K562 (cell line): ENCODE data around the gene RGPD8. TPM values are rescaled to one million over a fixed set of nuclear protein-coding genes. Genes with fewer than 3 reads are reported as not detected.
A peak's percentile ranks its signal among the peaks of the same experiment; 100 is the strongest.

Experiments
- ADNP ChIP-seq: fragments of 200-800 bp; sonication (Bioruptor generic); IDR thresholded peaks from 2 replicates; pipeline ENCODE4 v1.6.1; 2016; ENCODE audit warnings: missing genetic modification characterization, missing compliant biosample characterization
- CREM ChIP-seq: IDR thresholded peaks from 2 replicates; pipeline ENCODE4 v1.6.1; 2014; ENCODE audit warnings: antibody characterized with exemption, low read depth
- CTBP1 ChIP-seq: fragments of 450-650 bp; IDR thresholded peaks from 2 replicates; pipeline ENCODE4 v1.6.1; 2016; ENCODE audit warnings: borderline replicate concordance
- DIDO1 ChIP-seq: fragments of 450-650 bp; IDR thresholded peaks from 2 replicates; pipeline ENCODE4 v1.6.1; 2016; ENCODE audit warnings: low read depth, missing biosample characterization, missing genetic modification characterization
- EP400 ChIP-seq: fragments of 450-650 bp; IDR thresholded peaks from 2 replicates; pipeline ENCODE4 v1.6.1; 2017; ENCODE audit warnings: antibody characterized with exemption, mild to moderate bottlenecking, moderate library complexity
- HDAC2 ChIP-seq: fragments of 450-650 bp; IDR thresholded peaks from 2 replicates; pipeline ENCODE4 v1.6.1; 2016; ENCODE audit warnings: mild to moderate bottlenecking
- MEIS2 ChIP-seq: fragments of 450-650 bp; IDR thresholded peaks from 2 replicates; pipeline ENCODE4 v1.6.1; 2014; ENCODE audit warnings: mild to moderate bottlenecking; ENCODE audit not compliant: partially characterized antibody
- POLR2A ChIP-seq: fragments of 450-650 bp; conservative IDR thresholded peaks from 2 replicates; pipeline ENCODE4 v1.6.1; 2016
- POLR2AphosphoS5 ChIP-seq: IDR thresholded peaks from 2 replicates; pipeline ENCODE4 v1.6.1; 2011; ENCODE audit warnings: mild to moderate bottlenecking, low read depth, low read length, moderate library complexity; ENCODE audit not compliant: control insufficient read depth, insufficient read depth
- STAT6 ChIP-seq: sonication (generic); formaldehyde crosslinking; IDR thresholded peaks from 2 replicates; pipeline ENCODE4 v1.8.1; 2023; ENCODE audit warnings: mild to moderate bottlenecking, missing genetic modification reagents
- ZNF24 ChIP-seq: fragments of 450-650 bp; IDR thresholded peaks from 2 replicates; pipeline ENCODE4 v1.6.1; 2016
- ZNF511 ChIP-seq: sonication (generic); formaldehyde crosslinking; IDR thresholded peaks from 2 replicates; pipeline ENCODE4 v1.8.0; 2022; ENCODE audit warnings: mild to moderate bottlenecking, missing genetic modification reagents
- polyA plus RNA-seq, 8 experiments: library from polyadenylated mRNA; depleted of rRNA in 4 of 8; stranded (reverse) in 5 of 8; unstranded in 3 of 8; fragments of >200 nt; fragmentation: Nextera tagmentation in 2 of 8; fragmentation: Illumina TruSeq in 1 of 8; extraction: Ambion mirVana in 2 of 8; extraction: Trizol in 1 of 8; gene quantifications; 2 replicates each; pipeline versions ENCODE4 v1.2.1 to v1.2.3, GENCODE V29; 2011 to 2014; ENCODE audit warnings: inconsistent platforms in 1 of 8, missing spikeins in 1 of 8
- total RNA-seq, 7 experiments: library from RNA; depleted of rRNA in 6 of 7; stranded (reverse); fragments of >200 nt in 6 of 7; fragmentation: Illumina TruSeq in 2 of 7; extraction: Trizol in 2 of 7; gene quantifications; 2 replicates each; pipeline versions ENCODE4 v1.2.1 to v1.2.3, GENCODE V29; 2011 to 2021; ENCODE audit warnings: low replicate concordance in 1 of 7
- TF ChIP-seq, protein P1 (sequence below): fragments of 250-450 bp; sonication (Bioruptor Pico); IDR thresholded peaks from 2 replicates; pipeline ENCODE4 v1.5.0; 2021; ENCODE audit warnings: mild to moderate bottlenecking, moderate library complexity
- TF ChIP-seq, protein P2 (sequence below): fragments of 450-650 bp; IDR thresholded peaks from 2 replicates; pipeline ENCODE4 v1.7.0; 2016; ENCODE audit warnings: borderline replicate concordance
- TF ChIP-seq, protein P3 (sequence below), 2 experiments: fragments of 450-650 bp in 1 of 2; sonication (generic) in 1 of 2; formaldehyde crosslinking in 1 of 2; IDR thresholded peaks in 1 of 2; conservative IDR thresholded peaks in 1 of 2; 2 replicates each; pipeline versions ENCODE4 v1.6.1 to v1.8.1; 2016 to 2023; ENCODE audit warnings: mild to moderate bottlenecking in 2 of 2, moderate library complexity in 2 of 2, inconsistent platforms in 1 of 2, missing genetic modification reagents in 1 of 2
- TF ChIP-seq, protein P4 (sequence below), 2 experiments: IDR thresholded peaks; 2 replicates each; pipeline ENCODE4 v1.6.1; 2012; ENCODE audit warnings: improper control_type of control experiment in 2 of 2, low read depth in 2 of 2, low read length in 2 of 2, borderline replicate concordance in 1 of 2

RGPD8 gene
- total and polyA plus RNA-seq, 9 of the 15 experiments (the other 6 are each of a cell fraction or from before 2014, with no cell fraction given): 0.03 to 0.47 (median 0.12) TPM; not detected in 1

DNA sequence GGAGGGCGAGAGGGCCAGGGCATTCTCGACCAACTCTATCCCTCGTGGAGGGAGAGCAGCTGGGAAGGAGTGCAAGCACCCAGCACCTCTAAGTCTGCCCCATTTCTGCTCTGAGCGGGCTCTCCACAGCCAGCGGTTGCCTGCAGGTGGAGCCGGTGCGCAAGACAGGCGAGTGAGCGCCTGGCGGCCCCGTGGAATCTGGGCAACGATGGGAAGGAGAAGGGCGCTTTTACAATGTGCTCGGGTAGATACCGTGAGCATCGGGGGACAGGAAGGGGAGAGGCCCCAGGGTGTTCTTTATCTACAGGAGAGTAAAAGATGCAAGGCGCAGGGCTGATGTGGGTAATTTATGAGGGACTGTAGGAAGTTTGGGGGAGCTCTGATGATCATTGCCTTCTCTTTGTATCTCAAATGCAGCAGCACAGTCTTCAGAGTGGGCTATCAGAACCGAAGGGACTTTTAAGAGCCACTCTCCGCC lies 47.6 kb upstream of the RGPD8 start (continued):
- TF ChIP-seq, protein P1, sequence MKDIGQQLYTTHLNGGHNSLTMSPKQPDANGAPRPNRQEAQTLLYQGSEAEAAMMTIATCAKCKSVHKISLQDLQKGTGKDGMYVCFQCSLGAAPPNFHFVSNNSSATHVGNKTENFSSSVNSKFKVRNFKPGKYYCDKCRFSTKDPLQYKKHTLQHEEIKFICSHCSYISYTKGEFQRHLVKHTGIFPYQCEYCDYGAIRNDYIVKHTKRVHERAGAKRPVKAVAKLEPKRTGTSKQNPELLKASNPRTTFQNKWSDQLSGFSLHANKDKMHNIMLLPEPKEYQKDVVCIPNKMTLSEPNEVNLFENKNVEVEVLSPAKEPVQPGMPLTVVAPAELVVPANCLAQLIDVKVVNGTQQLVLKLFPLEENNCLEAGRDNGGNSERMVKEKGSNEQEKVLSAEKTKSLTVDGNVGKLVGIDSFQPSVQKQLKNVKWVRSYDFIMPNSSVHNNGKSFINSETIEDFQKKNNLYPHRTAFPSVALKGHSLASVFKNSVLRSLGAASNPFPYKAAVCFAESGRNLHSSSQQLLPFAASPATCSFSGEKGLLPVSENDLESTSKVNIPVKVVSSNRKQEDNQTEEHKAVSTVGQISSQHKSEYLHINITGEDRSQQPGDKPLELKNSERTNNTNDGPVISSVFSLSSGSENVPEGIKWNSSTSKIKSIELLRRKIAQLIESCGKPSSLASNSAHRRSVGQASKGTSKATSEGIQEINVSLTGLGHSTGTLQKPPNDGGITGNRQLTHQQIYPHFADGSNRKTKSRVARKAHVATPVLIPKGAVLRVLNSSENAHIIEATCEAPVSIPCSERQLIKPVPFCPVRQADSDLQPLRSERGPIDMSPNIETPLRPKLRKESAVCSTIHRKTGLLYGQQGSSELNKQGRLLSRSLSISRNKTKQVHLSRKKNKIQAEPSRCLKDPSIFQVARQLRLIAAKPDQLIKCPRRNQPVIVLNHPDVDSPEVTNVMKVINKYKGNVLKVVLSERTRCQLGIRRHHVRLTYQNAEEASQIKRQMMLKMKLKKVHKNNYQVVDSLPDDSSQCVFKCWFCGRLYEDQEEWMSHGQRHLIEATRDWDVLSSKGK: no peak
- TF ChIP-seq CREM (peak; percentile 45; the same call in 1 of the 2 replicates), EP400 (peak; percentile 56), HDAC2 (0 out of 2 replicates have a peak, but pooled peaks have one; percentile 64), ZNF24 (no peak), POLR2A (peak; percentile 66), ADNP (no peak), CTBP1 (peak; percentile 89), DIDO1 (tag) (no peak), STAT6 (CRISPR knock-in tag) (no peak), ZNF511 (CRISPR knock-in tag) (no peak; the same call in 1 of the 2 replicates), POLR2AphosphoS5 (peak; percentile 62), MEIS2 (peak; percentile 60)
- TF ChIP-seq, protein P2, sequence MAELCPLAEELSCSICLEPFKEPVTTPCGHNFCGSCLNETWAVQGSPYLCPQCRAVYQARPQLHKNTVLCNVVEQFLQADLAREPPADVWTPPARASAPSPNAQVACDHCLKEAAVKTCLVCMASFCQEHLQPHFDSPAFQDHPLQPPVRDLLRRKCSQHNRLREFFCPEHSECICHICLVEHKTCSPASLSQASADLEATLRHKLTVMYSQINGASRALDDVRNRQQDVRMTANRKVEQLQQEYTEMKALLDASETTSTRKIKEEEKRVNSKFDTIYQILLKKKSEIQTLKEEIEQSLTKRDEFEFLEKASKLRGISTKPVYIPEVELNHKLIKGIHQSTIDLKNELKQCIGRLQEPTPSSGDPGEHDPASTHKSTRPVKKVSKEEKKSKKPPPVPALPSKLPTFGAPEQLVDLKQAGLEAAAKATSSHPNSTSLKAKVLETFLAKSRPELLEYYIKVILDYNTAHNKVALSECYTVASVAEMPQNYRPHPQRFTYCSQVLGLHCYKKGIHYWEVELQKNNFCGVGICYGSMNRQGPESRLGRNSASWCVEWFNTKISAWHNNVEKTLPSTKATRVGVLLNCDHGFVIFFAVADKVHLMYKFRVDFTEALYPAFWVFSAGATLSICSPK: no peak
- TF ChIP-seq, protein P3, sequence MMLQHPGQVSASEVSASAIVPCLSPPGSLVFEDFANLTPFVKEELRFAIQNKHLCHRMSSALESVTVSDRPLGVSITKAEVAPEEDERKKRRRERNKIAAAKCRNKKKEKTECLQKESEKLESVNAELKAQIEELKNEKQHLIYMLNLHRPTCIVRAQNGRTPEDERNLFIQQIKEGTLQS (IDR thresholded peaks at IDR 0.05): no peak
- TF ChIP-seq, protein P3 (CRISPR knock-in tag; conservative IDR thresholded peaks at IDR 0.05): peak; percentile 29; the same call in 1 of the 2 replicates
- TF ChIP-seq, protein P4, sequence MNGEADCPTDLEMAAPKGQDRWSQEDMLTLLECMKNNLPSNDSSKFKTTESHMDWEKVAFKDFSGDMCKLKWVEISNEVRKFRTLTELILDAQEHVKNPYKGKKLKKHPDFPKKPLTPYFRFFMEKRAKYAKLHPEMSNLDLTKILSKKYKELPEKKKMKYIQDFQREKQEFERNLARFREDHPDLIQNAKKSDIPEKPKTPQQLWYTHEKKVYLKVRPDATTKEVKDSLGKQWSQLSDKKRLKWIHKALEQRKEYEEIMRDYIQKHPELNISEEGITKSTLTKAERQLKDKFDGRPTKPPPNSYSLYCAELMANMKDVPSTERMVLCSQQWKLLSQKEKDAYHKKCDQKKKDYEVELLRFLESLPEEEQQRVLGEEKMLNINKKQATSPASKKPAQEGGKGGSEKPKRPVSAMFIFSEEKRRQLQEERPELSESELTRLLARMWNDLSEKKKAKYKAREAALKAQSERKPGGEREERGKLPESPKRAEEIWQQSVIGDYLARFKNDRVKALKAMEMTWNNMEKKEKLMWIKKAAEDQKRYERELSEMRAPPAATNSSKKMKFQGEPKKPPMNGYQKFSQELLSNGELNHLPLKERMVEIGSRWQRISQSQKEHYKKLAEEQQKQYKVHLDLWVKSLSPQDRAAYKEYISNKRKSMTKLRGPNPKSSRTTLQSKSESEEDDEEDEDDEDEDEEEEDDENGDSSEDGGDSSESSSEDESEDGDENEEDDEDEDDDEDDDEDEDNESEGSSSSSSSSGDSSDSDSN (IDR thresholded peaks at IDR 0.05; ENCODE audit: borderline replicate concordance in 1 of 2, low read depth in 2 of 2, low read length in 2 of 2): peak; percentile 74 to 96; a peak in 3 of 4 replicates
